Mesendoderm (in vitro differentiated cells): ENCODE measurements around the gene DNAJB9.
"Not testable (repeated sequence)": the region's sequence is repeated elsewhere in the genome, so short reads cannot be mapped to it uniquely, and the experiment has no call there.

Source experiments
- DNase-seq: peaks from one replicate; pipeline ENCODE4 v3.0.0; 2013
- H2AK5ac ChIP-seq: 2 replicates; pipeline ENCODE4 v1.6.1; 2013; ENCODE audit warnings: low read length, inconsistent platforms
- H2BK120ac ChIP-seq: 2 replicates; pipeline ENCODE4 v1.6.1; 2013; ENCODE audit warnings: low read depth, mild to moderate bottlenecking, low read length, moderate library complexity, mixed read lengths
- H2BK15ac ChIP-seq: replicated peaks from 2 replicates; pipeline ENCODE4 v1.6.1; 2013; ENCODE audit warnings: low read depth, mild to moderate bottlenecking, moderate library complexity
- H2BK5ac ChIP-seq: 2 replicates; pipeline ENCODE4 v1.6.1; 2013; ENCODE audit warnings: low read length, inconsistent platforms
- H3K18ac ChIP-seq: 2 replicates; pipeline ENCODE4 v1.6.1; 2013; ENCODE audit warnings: mild to moderate bottlenecking, low read length, mixed read lengths
- H3K23ac ChIP-seq: one replicate; pipeline ENCODE4 v1.6.1; 2013; ENCODE audit warnings: low read length
- H3K27ac ChIP-seq: 2 replicates; pipeline ENCODE4 v1.5.1; 2013; ENCODE audit warnings: low read depth, mild to moderate bottlenecking, inconsistent platforms, low read length, moderate library complexity
- H3K27me3 ChIP-seq: 2 replicates; pipeline ENCODE4 v1.6.1; 2013; ENCODE audit warnings: low read length, control low read depth, mild to moderate bottlenecking, inconsistent platforms; ENCODE audit not compliant: insufficient read depth, poor library complexity
- H3K36me3 ChIP-seq: 2 replicates; pipeline ENCODE4 v1.6.1; 2013; ENCODE audit warnings: low read length, inconsistent platforms; ENCODE audit not compliant: control insufficient read depth, insufficient read depth
- H3K4ac ChIP-seq: one replicate; pipeline ENCODE4 v1.6.1; 2013; ENCODE audit warnings: low read depth, mild to moderate bottlenecking, low read length, moderate library complexity
- H3K4me1 ChIP-seq: 2 replicates; pipeline ENCODE4 v1.6.1; 2013; ENCODE audit warnings: low read depth, low read length, inconsistent platforms; ENCODE audit not compliant: control insufficient read depth
- H3K4me2 ChIP-seq: 2 replicates; pipeline ENCODE4 v1.6.1; 2013; ENCODE audit warnings: low read length
- H3K4me3 ChIP-seq: 2 replicates; pipeline ENCODE4 v1.5.1; 2013; ENCODE audit warnings: mild to moderate bottlenecking, low read length
- H3K56ac ChIP-seq: one replicate; pipeline ENCODE4 v1.6.1; 2013; ENCODE audit warnings: low read length
- H3K79me1 ChIP-seq: 2 replicates; pipeline ENCODE4 v1.6.1; 2013; ENCODE audit warnings: low read length, inconsistent platforms
- H3K79me2 ChIP-seq: 2 replicates; pipeline ENCODE4 v1.6.1; 2013; ENCODE audit warnings: mild to moderate bottlenecking, low read length; ENCODE audit not compliant: control insufficient read depth, insufficient read depth
- H3K9ac ChIP-seq: 2 replicates; pipeline ENCODE4 v1.6.1; 2013; ENCODE audit warnings: low read length, inconsistent platforms
- H4K5ac ChIP-seq: one replicate; pipeline ENCODE4 v1.6.1; 2013; ENCODE audit warnings: low read length
- H4K8ac ChIP-seq: one replicate; pipeline ENCODE4 v1.6.1; 2013; ENCODE audit warnings: low read depth, mild to moderate bottlenecking, control low read depth, low read length, moderate library complexity
- WGBS: extraction: QIAGEN DNeasy Blood & Tissue Kit; methylation state at CpG from one replicate; pipeline ENCODE4 v1.1.7; 2013; ENCODE audit warnings: low lambda C conversion rate, missing lambda C conversion rate; ENCODE audit not compliant: insufficient coverage; ENCODE audit errors: extremely low coverage; 5-methylcytosine and 5-hydroxymethylcytosine counted together

DNAJB9 gene

GRCh38 chr7:108538236-108538635 lies 31.4 kb upstream of the DNAJB9 start:
- not testable (repeated sequence) for DNase-seq, H3K79me1 ChIP-seq, H3K27me3 ChIP-seq, H3K23ac ChIP-seq, H3K4me2 ChIP-seq, H3K4me3 ChIP-seq, H4K8ac ChIP-seq, H3K4me1 ChIP-seq, H3K4ac ChIP-seq, H3K79me2 ChIP-seq, H3K27ac ChIP-seq, H4K5ac ChIP-seq, H2BK120ac ChIP-seq, H3K9ac ChIP-seq, H3K36me3 ChIP-seq, H2BK15ac ChIP-seq, H2BK5ac ChIP-seq, H3K56ac ChIP-seq, H2AK5ac ChIP-seq, H3K18ac ChIP-seq
- no CpG with 5 or more reads among the region's 2 CpGs for WGBS

GRCh38 chr7:108538685-108539084 lies 31.0 kb upstream of the DNAJB9 start:
- WGBS = no CpG with 5 or more reads among the region's 4 CpGs
- DNase-seq, H3K23ac ChIP-seq: not testable (repeated sequence)

GRCh38 chr7:108541478-108541877 lies 28.2 kb upstream of the DNAJB9 start:
- H3K27ac ChIP-seq = no peak overlapping the region
- no peak for DNase-seq
- no peak overlapping the region for H3K56ac ChIP-seq
- no peak overlapping the region for H3K23ac ChIP-seq
- no peaks in the 10 kb centered on the region for H3K79me1 ChIP-seq
- H2BK120ac ChIP-seq = no peak overlapping the region
- H3K18ac ChIP-seq = no peak overlapping the region
- H3K9ac ChIP-seq = no peak overlapping the region
- no peaks in the 10 kb centered on the region for H3K79me2 ChIP-seq
- H4K5ac ChIP-seq = no peak overlapping the region
- no peak overlapping the region for H2BK5ac ChIP-seq
- no peak overlapping the region for H4K8ac ChIP-seq
- 100% methylated on average over 1 of the region's 2 CpGs for WGBS
- H3K4me1 ChIP-seq = no peaks in the 10 kb centered on the region
- no peak overlapping the region for H2BK15ac ChIP-seq
- no peaks in the 10 kb centered on the region for H3K27me3 ChIP-seq
- no peak overlapping the region for H2AK5ac ChIP-seq
- no peaks in the 10 kb centered on the region for H3K36me3 ChIP-seq
- no peak overlapping the region for H3K4me3 ChIP-seq
- no peak overlapping the region for H3K4me2 ChIP-seq
- H3K4ac ChIP-seq = no peak overlapping the region

More at GRCh38 chr7:108538685-108539084, 31.0 kb upstream of the DNAJB9 start:
- not testable (repeated sequence) for H2BK5ac ChIP-seq, H3K4ac ChIP-seq, H3K4me2 ChIP-seq, H2BK15ac ChIP-seq, H4K8ac ChIP-seq, H3K4me3 ChIP-seq, H2BK120ac ChIP-seq, H3K56ac ChIP-seq, H3K9ac ChIP-seq, H3K4me1 ChIP-seq, H3K36me3 ChIP-seq, H3K27ac ChIP-seq, H2AK5ac ChIP-seq, H3K18ac ChIP-seq, H4K5ac ChIP-seq, H3K79me2 ChIP-seq, H3K79me1 ChIP-seq, H3K27me3 ChIP-seq

GRCh38 chr7:108548141-108548896 lies 21.4 kb upstream of the DNAJB9 start:
- H3K4me3 ChIP-seq, H2BK120ac ChIP-seq, H3K4me2 ChIP-seq, H3K23ac ChIP-seq, H3K9ac ChIP-seq, H3K4me1 ChIP-seq, H3K56ac ChIP-seq, H3K27ac ChIP-seq, H3K4ac ChIP-seq, H3K79me2 ChIP-seq, H2BK5ac ChIP-seq, H4K5ac ChIP-seq, H3K18ac ChIP-seq, H4K8ac ChIP-seq, H3K27me3 ChIP-seq, DNase-seq, H3K36me3 ChIP-seq, H2AK5ac ChIP-seq, H3K79me1 ChIP-seq, H2BK15ac ChIP-seq: not testable (repeated sequence)
- no CpG with 5 or more reads among the region's 2 CpGs for WGBS

- H3K4me2 ChIP-seq, H3K36me3 ChIP-seq, H3K4me1 ChIP-seq, H3K4ac ChIP-seq, H4K8ac ChIP-seq, H3K79me1 ChIP-seq, H3K18ac ChIP-seq, H4K5ac ChIP-seq, H3K56ac ChIP-seq, H3K9ac ChIP-seq, H2BK120ac ChIP-seq, H2BK5ac ChIP-seq, H3K79me2 ChIP-seq, H3K4me3 ChIP-seq, H2AK5ac ChIP-seq, H3K27me3 ChIP-seq, H3K23ac ChIP-seq, DNase-seq, H2BK15ac ChIP-seq, H3K27ac ChIP-seq: not testable (repeated sequence)
These were observed 13.0 kb upstream of the DNAJB9 start for GRCh38 chr7:108556665-108557064.

- H2BK15ac ChIP-seq = no peak overlapping the region
- H3K4ac ChIP-seq = no peak overlapping the region
- no peak for DNase-seq
- no peak overlapping the region for H3K27ac ChIP-seq
- no peaks in the 10 kb centered on the region for H3K79me2 ChIP-seq
- H3K9ac ChIP-seq = no peak overlapping the region
- H3K56ac ChIP-seq = no peak overlapping the region
- no peaks in the 10 kb centered on the region for H3K36me3 ChIP-seq
- no peak overlapping the region for H3K18ac ChIP-seq
- H3K4me1 ChIP-seq = no peaks in the 10 kb centered on the region
- H3K23ac ChIP-seq = no peak overlapping the region
- H4K5ac ChIP-seq = no peak overlapping the region
- H4K8ac ChIP-seq = no peak overlapping the region
- no peaks in the 10 kb centered on the region for H3K27me3 ChIP-seq
- no peak overlapping the region for H3K4me2 ChIP-seq
- H2BK120ac ChIP-seq = no peak overlapping the region
- WGBS = no CpG with 5 or more reads among the region's 3 CpGs
- no peak overlapping the region for H2AK5ac ChIP-seq
- no peak overlapping the region for H2BK5ac ChIP-seq
- no peaks in the 10 kb centered on the region for H3K79me1 ChIP-seq
- no peak overlapping the region for H3K4me3 ChIP-seq
These were observed 12.5 kb upstream of the DNAJB9 start for GRCh38 chr7:108557191-108557590.
